Left ventricle myocardium inferior (tissue), 1 donor: ENCODE results near the gene KCNJ12. TPM values are rescaled to one million over a fixed set of nuclear protein-coding genes. Genes with fewer than 3 reads are reported as not detected.

Source experiments
- DNase-seq: peaks from one replicate; pipeline ENCODE4 v3.0.0-alpha.2; 2020
- H3K27ac ChIP-seq: fragments of 200-600 bp; replicated peaks from 2 replicates; pipeline ENCODE4 v1.8.0; 2021
- H3K27me3 ChIP-seq: fragments of 200-600 bp; 2 replicates; pipeline ENCODE4 v1.8.0; 2021; ENCODE audit warnings: low read depth
- H3K36me3 ChIP-seq: fragments of 200-600 bp; 2 replicates; pipeline ENCODE4 v1.8.0; 2021
- H3K4me1 ChIP-seq: fragments of 200-600 bp; 2 replicates; pipeline ENCODE4 v1.8.0; 2021
- H3K4me3 ChIP-seq: fragments of 200-600 bp; 2 replicates; pipeline ENCODE4 v1.8.0; 2021; ENCODE audit warnings: mild to moderate bottlenecking, moderate library complexity
- H3K9me3 ChIP-seq: fragments of 200-600 bp; replicated peaks from 2 replicates; pipeline ENCODE4 v1.8.0; 2021
- intact Hi-C: fragments of 100-400 bp; cut with micrococcal nuclease; formaldehyde crosslinking; loops from one replicate; pipeline ENCODE4 v1.11.0; 2022
- total RNA-seq: library from RNA; stranded (reverse); fragmentation: NEBNext Ultra II Directional; extraction: Animal tissue kit (Norgen Biotek cat#: 25700); gene quantifications from one replicate; pipeline ENCODE4 v1.2.1, GENCODE V29; 2021
- TF ChIP-seq, protein P1 (sequence below): fragments of 200-600 bp; IDR thresholded peaks from 2 replicates; pipeline ENCODE4 v1.8.0; 2021; ENCODE audit warnings: antibody characterized with exemption, mild to moderate bottlenecking, borderline replicate concordance
- donor health status: DM: no; HTN: yes; CAD: no; lungs with severe emphysema.

Gene KCNJ12
- total RNA-seq, 1 donor from 2014 or later: 12.3 TPM

DNA sequence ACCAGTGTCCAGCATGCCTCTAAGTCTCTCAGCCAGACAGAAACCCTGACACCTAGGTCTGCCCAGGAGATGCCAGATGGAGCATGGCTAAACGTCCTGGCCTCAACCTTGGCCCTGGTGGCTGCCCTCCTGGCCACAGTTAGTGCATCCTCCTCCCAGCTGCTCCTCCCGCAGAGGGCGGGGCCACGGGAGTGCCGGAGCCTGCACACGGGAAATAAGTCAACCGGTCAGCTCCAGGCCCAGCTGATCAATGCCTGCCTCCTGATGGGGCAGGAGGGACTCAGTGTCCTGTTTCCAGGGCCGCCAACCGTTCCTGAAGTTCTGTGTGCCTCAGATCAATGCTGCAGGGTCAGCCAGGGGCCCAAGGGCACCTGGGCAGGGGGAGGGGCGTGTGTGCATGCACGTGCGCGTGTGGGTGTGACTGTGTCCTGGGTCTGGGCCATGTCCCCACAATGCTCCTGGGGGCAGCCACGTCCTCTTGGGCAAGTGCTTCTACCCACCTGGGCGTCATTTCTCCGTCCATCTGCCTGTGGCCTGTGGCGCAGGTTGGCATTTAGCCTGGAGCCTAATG is 4.6 kb upstream of the KCNJ12 start:
- H3K9me3 ChIP-seq: no peaks in the 10 kb centered on the region
- intact Hi-C loops: no loop called here
- H3K27me3 ChIP-seq: no peaks in the 10 kb centered on the region
- DNase-seq: no peak
- peak overlapping the region; percentile 92 for H3K27ac ChIP-seq
- TF ChIP-seq, protein P1, sequence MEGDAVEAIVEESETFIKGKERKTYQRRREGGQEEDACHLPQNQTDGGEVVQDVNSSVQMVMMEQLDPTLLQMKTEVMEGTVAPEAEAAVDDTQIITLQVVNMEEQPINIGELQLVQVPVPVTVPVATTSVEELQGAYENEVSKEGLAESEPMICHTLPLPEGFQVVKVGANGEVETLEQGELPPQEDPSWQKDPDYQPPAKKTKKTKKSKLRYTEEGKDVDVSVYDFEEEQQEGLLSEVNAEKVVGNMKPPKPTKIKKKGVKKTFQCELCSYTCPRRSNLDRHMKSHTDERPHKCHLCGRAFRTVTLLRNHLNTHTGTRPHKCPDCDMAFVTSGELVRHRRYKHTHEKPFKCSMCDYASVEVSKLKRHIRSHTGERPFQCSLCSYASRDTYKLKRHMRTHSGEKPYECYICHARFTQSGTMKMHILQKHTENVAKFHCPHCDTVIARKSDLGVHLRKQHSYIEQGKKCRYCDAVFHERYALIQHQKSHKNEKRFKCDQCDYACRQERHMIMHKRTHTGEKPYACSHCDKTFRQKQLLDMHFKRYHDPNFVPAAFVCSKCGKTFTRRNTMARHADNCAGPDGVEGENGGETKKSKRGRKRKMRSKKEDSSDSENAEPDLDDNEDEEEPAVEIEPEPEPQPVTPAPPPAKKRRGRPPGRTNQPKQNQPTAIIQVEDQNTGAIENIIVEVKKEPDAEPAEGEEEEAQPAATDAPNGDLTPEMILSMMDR: no peak
- H3K36me3 ChIP-seq: no peaks in the 10 kb centered on the region
- H3K4me3 ChIP-seq: no peak overlapping the region
- peaks cover 44% of the 10 kb centered on the region for H3K4me1 ChIP-seq

DNA sequence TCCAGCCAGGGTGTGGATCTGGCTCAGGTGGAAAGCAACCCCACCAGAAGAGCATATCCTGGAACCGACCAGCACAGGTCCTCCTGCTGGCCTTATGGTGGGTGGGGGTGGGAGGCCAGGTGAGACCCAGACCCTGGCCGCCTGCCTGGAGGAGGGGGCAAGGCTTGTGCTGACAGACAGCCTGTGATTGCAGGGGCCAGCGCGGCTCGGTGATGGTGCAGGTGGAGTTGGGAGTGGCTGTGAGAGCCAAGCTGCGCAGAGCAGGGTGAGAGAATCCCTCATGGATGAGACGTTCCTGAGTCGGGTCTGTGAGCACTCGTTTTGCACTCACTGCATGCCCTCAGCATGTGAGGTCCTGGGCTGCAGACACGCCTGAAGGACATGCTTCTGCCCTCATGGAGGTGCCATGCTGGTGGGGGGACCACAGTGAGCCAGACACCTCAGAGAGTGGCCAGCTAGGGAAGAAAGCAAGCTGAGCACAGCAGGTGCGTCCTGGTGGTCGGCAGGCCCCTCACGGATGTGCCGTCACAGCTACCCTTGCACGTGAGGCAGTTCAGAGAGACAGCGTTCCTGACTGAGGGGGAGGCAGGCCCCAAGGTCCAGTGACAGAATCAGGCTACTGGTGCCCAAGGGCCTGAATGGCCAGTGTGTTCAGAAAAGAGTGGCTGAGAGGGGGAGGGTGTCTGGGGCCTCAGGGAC is 3.8 kb upstream of the KCNJ12 start:
- Histone ChIP-seq H3K27me3 (peaks cover 6% of the 10 kb centered on the region), H3K4me1 (peaks cover 52% of the 10 kb centered on the region), H3K9me3 (no peaks in the 10 kb centered on the region), H3K27ac (no peak overlapping the region), H3K36me3 (no peaks in the 10 kb centered on the region), H3K4me3 (no peak overlapping the region)
- DNase-seq: no peak
- intact Hi-C loops: no loop called here
- TF ChIP-seq, protein P1: no peak

DNA sequence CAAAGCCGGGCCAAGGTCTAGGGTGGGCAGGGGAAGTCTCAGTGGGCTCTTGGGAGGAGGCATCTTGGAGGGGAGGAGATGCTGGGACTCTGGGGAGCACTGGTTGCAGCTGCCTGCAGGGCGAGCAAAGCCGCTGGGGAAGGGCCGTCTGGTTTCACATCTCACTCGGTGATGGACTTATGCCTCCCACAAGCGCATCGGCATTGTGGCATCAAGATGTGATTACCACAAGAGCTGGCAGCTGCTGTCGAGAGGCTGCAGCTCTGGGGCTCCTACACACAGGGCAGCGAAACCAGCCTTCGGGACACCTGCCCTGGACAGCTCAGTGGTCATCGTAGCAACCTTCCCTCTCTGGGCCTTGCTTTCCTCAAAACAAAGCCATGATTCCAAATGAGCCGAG is 3.1 kb upstream of the KCNJ12 start:
- peaks cover 59% of the 10 kb centered on the region for H3K4me1 ChIP-seq
- intact Hi-C loops: no loop called here
- no peak overlapping the region for H3K4me3 ChIP-seq
- no peak overlapping the region for H3K27ac ChIP-seq
- DNase-seq: no peak
- H3K36me3 ChIP-seq: no peaks in the 10 kb centered on the region
- H3K9me3 ChIP-seq: no peaks in the 10 kb centered on the region
- peaks cover 13% of the 10 kb centered on the region for H3K27me3 ChIP-seq
- TF ChIP-seq, protein P1: no peak

DNA sequence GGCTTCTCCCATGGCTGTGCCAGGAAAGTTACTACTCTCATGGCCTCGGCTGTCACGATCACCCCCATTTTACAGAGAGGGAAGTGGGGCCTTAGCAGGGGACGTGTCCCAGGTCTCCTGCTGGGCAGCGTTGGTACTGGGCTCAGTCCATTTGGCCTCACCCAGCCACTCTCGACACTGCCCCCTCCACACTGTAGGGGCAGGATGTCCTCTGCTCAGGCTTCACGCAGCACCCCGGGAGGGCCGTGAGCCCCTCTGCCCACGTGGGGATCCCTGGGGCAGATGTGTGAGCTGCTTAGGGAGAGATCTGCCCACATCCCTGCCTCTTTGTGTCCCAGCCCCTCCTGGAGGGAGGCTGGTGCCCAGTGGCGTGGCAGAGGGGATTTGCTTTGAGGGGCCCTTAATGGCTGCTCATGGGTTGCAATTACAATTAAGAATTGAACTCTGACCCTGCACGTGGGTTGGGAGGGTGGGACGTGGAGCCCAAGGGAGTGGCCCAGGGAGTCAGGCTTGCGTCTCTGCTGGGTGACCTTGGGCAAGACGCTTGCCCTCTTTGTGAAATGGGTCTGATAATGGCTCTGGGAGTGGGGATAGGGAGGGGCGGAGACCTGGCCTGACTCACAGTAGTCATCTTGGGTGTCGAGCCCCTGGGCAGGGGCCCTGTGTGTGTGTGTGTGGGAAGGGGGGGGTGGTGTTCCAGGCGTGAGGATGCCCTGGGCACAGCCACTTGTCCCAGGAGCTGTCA is 2.3 kb upstream of the KCNJ12 start:
- TF ChIP-seq, protein P1: no peak
- Histone ChIP-seq H3K36me3 (no peaks in the 10 kb centered on the region), H3K27me3 (peaks cover 21% of the 10 kb centered on the region), H3K4me3 (no peak overlapping the region), H3K4me1 (peaks cover 67% of the 10 kb centered on the region), H3K27ac (no peak overlapping the region), H3K9me3 (no peaks in the 10 kb centered on the region)
- DNase-seq: no peak
- intact Hi-C loops: no loop called here

DNA sequence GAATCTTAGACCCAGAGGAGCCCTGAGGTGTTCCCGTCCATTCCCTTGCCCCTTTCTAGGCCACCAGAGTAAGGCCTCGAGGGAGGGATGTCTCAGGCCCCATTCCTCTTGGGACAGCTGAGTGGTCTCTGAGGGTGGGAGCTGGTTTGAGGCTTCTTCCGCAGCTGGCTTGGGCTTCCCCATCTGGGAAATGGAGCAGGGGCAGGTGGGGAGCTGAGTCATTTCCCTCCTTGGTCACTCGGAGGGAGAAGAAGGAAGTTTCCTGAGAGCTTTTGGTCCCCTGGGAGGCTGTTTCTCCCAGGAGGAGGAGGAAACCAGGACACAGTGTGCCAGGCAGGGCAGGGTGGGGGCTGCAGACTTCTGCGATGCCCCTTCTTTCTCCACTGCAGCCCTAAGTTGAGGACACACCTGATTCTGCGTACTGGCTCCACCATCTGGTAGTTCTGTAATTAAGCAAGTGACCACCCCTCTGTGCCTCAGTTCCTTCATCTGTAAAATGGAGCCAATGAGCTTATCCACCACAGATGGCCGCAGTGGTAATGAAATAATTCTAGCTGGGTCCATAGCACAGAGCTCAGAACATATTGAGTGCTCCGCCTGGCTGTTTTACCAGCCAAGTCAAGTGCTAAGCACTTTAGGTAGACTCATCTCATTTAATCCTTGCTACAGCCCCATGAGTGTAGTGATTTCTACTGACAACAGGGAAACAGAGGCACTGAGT is 1.6 kb upstream of the KCNJ12 start:
- peaks cover 22% of the 10 kb centered on the region for H3K27me3 ChIP-seq
- no peak overlapping the region for H3K4me3 ChIP-seq
- intact Hi-C loops: no loop called here
- DNase-seq: no peak
- no peaks in the 10 kb centered on the region for H3K36me3 ChIP-seq
- TF ChIP-seq, protein P1: peak; percentile 20
- no peaks in the 10 kb centered on the region for H3K9me3 ChIP-seq
- no peak overlapping the region for H3K27ac ChIP-seq
- H3K4me1 ChIP-seq: peaks cover 68% of the 10 kb centered on the region
